DND-41 (cell line): ENCODE results near the gene PTPRE.

Experiments used
- ATAC-seq: fragments of 200-7000 bp; cut with Tn5 transposase; 3 replicates; pipeline ENCODE4 v1.9.1; 2021; ENCODE audit warnings: low read depth; ENCODE audit not compliant: insufficient read depth
- DNase-seq: peaks from one replicate; pipeline ENCODE4 v3.0.0-alpha.2; 2020
- H2AFZ ChIP-seq: 2 replicates; pipeline ENCODE4 v1.6.0; 2012; ENCODE audit warnings: low read depth, low read length
- H3K27ac ChIP-seq: 2 replicates; pipeline ENCODE4 v1.5.1; 2012; ENCODE audit warnings: low read length, inconsistent platforms
- H3K27me3 ChIP-seq: fragments of 200-600 bp; sonication (generic); 2 replicates; pipeline ENCODE4 v1.6.0; 2012; ENCODE audit warnings: low read length, mild to moderate bottlenecking, inconsistent platforms; ENCODE audit not compliant: insufficient read depth, poor library complexity
- H3K36me3 ChIP-seq: 2 replicates; pipeline ENCODE4 v1.5.1; 2012; ENCODE audit warnings: low read length, inconsistent platforms; ENCODE audit not compliant: insufficient read depth
- H3K4me1 ChIP-seq: 2 replicates; pipeline ENCODE4 v1.5.1; 2012; ENCODE audit warnings: mild to moderate bottlenecking, low read length; ENCODE audit not compliant: insufficient read depth
- H3K4me2 ChIP-seq: 2 replicates; pipeline ENCODE4 v1.6.0; 2012; ENCODE audit warnings: mild to moderate bottlenecking, moderate library complexity, low read length, inconsistent platforms; ENCODE audit not compliant: insufficient read depth
- H3K4me3 ChIP-seq, 2 experiments: fragments of 200-600 bp in 1 of 2; shearing (Covaris generic) in 1 of 2; 2 replicates each; pipeline ENCODE4 v1.5.1; 2012 to 2016; ENCODE audit warnings: inconsistent platforms in 2 of 2, low read length in 2 of 2, mild to moderate bottlenecking in 2 of 2, low read depth in 1 of 2, moderate library complexity in 1 of 2
- H3K79me2 ChIP-seq: 2 replicates; pipeline ENCODE4 v1.6.0; 2012; ENCODE audit warnings: low read length, inconsistent platforms; ENCODE audit not compliant: insufficient read depth
- H3K9ac ChIP-seq: 2 replicates; pipeline ENCODE4 v1.6.0; 2012; ENCODE audit warnings: low read depth, mild to moderate bottlenecking, inconsistent platforms, low read length, moderate library complexity
- H3K9me3 ChIP-seq: 2 replicates; pipeline ENCODE4 v1.5.1; 2012; ENCODE audit warnings: low read length, moderate library complexity, mild to moderate bottlenecking, inconsistent platforms; ENCODE audit not compliant: insufficient read depth, severe bottlenecking
- H4K20me1 ChIP-seq: 2 replicates; pipeline ENCODE4 v1.6.0; 2012; ENCODE audit warnings: low read length; ENCODE audit not compliant: insufficient read depth
- EZH2 ChIP-seq: IDR thresholded peaks from 3 replicates; pipeline ENCODE4 v1.6.1; 2012; ENCODE audit warnings: borderline replicate concordance, low read depth, mild to moderate bottlenecking, moderate library complexity, low read length, inconsistent platforms; ENCODE audit not compliant: severe bottlenecking
- TF ChIP-seq, protein P1 (sequence below): IDR thresholded peaks from 2 replicates; pipeline ENCODE4 v1.5.1; 2012; ENCODE audit warnings: borderline replicate concordance, low read length, moderate library complexity, mild to moderate bottlenecking; ENCODE audit not compliant: poor library complexity, severe bottlenecking; ENCODE audit errors: extremely low read depth

PTPRE gene

DNA sequence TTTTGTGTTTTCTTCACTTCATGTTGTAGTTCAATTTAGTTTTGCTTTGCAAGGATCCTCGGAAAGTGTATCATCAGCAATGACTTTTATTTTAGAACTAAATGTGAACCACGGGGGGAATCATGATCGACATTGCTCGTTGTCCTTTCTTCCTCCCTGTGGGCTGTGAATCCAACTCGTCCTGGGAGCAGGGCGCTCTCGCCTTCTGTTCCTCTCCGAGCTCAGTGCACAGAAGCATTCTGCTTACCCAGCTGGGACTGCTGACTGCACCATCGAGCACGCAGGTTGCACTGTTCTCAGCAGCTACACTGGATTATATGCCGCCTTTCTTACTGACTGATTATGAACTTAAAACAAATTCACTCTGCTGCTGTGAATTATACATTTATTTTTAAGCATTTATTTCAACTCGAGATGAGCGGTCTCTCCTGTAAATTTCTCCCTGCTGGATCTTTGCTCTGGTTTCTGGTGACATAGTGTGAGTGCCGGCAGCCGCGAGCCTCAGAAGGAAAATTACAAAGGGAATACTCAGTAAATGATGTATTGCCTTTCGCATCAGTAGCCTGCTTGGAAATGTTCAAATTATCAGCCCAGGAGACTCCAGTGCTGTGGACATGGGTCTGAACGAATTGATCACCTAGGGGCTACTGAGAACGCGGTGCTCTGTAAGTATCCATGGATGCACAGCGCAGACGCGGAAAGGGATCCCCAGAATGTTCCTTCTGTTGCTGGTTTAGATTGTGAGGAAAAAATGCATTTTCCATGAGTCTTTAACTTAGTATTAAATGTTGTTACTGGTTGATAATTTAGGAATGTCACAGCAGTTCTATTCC, 92.6 kb downstream of the PTPRE start:
- Histone ChIP-seq H4K20me1 (no peaks in the 10 kb centered on the region), H3K4me1 (no peaks in the 10 kb centered on the region), H2AFZ (no peak overlapping the region), H3K4me2 (no peak overlapping the region), H3K36me3 (no peaks in the 10 kb centered on the region), H3K9me3 (no peaks in the 10 kb centered on the region), H3K27ac (no peak overlapping the region), H3K27me3 (peaks cover 8% of the 10 kb centered on the region), H3K79me2 (no peaks in the 10 kb centered on the region), H3K9ac (no peak overlapping the region), H3K4me3 (no peak overlapping the region)
- ATAC-seq = no peak
- DNase-seq = no peak
- TF ChIP-seq EZH2 = no peak
- TF ChIP-seq, protein P1, sequence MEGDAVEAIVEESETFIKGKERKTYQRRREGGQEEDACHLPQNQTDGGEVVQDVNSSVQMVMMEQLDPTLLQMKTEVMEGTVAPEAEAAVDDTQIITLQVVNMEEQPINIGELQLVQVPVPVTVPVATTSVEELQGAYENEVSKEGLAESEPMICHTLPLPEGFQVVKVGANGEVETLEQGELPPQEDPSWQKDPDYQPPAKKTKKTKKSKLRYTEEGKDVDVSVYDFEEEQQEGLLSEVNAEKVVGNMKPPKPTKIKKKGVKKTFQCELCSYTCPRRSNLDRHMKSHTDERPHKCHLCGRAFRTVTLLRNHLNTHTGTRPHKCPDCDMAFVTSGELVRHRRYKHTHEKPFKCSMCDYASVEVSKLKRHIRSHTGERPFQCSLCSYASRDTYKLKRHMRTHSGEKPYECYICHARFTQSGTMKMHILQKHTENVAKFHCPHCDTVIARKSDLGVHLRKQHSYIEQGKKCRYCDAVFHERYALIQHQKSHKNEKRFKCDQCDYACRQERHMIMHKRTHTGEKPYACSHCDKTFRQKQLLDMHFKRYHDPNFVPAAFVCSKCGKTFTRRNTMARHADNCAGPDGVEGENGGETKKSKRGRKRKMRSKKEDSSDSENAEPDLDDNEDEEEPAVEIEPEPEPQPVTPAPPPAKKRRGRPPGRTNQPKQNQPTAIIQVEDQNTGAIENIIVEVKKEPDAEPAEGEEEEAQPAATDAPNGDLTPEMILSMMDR = no peak

DNA sequence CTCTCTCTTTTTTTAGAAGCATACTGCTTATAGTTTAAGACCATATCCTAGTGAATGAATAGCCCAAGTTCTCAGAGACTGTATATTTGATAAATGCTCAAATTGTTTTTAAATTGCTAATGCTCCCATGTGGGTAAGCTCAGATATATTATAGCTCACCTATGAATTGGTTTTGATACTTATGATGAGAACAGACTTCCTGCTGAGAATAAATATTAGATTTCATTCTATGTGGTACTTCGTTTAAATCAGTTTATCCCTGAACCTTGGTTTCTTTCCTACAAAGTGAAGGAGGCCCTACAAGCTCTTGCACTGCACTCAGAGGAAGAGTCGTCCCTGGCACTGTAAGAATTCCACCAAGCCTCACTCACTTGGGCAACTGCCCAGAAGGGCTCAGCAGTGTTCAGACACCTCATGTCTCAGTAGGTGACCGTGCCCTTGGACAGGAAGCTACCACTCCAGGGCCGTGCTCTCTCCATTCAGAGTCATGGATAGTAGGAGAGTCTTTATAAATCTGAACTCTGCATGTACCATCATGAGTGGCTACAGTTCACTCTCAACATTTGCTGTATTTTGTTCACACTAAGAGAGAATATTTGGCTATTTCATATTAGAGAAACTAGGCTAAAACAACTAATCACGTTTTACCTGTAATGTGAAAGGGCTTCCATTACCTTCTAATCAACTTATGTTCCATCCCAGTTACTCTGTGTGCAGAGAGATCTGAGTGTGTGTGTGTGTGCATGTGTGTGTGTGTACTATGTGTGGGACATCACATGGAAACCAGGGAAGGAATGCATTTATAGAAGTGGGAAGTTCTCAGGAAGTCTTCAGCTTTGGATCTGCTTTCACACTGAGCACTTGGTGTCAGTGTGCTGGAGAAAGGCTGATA, 93.8 kb downstream of the PTPRE start:
- Histone ChIP-seq H3K4me2 (no peak overlapping the region), H2AFZ (no peak overlapping the region), H3K36me3 (no peaks in the 10 kb centered on the region), H3K27ac (no peak overlapping the region), H3K4me1 (no peaks in the 10 kb centered on the region), H3K4me3 (no peak overlapping the region), H3K9ac (no peak overlapping the region), H3K9me3 (no peaks in the 10 kb centered on the region), H4K20me1 (no peaks in the 10 kb centered on the region), H3K27me3 (peaks cover 8% of the 10 kb centered on the region), H3K79me2 (no peaks in the 10 kb centered on the region)
- no peak for TF ChIP-seq EZH2
- TF ChIP-seq, protein P1 = no peak
- ATAC-seq (no peak), DNase-seq (no peak)

DNA sequence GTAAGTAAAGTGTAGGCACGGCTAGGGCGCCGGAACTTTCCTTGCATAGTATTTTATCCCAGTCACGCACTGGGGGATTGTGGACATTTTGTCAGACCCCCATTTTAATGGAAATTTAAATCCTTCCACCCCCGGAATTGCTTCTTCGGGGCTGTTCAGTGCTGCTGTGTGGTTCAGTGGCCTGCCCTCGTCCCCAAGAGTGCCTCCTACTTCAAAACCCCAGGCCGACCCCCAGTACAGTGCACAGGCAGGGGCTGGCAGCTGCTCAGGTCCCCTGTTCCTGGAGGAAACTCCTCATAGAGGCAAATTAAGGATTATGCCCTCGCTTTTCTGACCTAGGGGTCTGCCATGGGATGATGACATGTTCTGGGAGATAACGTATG, 94.5 kb downstream of the PTPRE start:
- Histone ChIP-seq H3K9me3 (no peaks in the 10 kb centered on the region), H2AFZ (no peak overlapping the region), H4K20me1 (no peaks in the 10 kb centered on the region), H3K27ac (no peak overlapping the region), H3K4me1 (no peaks in the 10 kb centered on the region), H3K4me3 (no peak overlapping the region), H3K9ac (no peak overlapping the region), H3K27me3 (peaks cover 8% of the 10 kb centered on the region), H3K79me2 (no peaks in the 10 kb centered on the region), H3K36me3 (no peaks in the 10 kb centered on the region), H3K4me2 (no peak overlapping the region)
- no peak for ATAC-seq
- no peak for DNase-seq
- TF ChIP-seq EZH2 = no peak
- TF ChIP-seq, protein P1 = no peak
